ENCODE results near the gene FRS3.

DNA sequence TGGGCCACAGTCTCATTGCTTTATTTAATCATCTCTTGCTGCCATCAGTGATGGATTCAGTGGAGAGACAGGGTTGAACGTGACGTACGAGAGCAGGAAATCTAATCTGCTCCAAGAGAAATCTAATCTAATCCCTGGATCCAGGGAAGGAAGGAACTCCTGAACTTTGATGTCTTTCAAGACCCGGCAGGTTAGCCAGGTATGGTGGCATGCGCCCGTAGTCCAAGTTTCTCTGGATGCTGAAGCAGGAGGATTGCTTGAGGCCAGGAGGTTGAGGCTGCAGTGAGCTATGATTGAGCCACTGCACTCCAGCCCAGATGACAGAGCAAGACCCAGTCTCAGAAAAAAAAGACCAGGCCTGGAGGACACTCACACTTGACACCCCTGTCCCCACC, 21.1 kb downstream of the FRS3 start:
- TF ChIP-seq POLR2A (IDR thresholded peaks at IDR 0.05), result no peak
- TF ChIP-seq, protein P1, sequence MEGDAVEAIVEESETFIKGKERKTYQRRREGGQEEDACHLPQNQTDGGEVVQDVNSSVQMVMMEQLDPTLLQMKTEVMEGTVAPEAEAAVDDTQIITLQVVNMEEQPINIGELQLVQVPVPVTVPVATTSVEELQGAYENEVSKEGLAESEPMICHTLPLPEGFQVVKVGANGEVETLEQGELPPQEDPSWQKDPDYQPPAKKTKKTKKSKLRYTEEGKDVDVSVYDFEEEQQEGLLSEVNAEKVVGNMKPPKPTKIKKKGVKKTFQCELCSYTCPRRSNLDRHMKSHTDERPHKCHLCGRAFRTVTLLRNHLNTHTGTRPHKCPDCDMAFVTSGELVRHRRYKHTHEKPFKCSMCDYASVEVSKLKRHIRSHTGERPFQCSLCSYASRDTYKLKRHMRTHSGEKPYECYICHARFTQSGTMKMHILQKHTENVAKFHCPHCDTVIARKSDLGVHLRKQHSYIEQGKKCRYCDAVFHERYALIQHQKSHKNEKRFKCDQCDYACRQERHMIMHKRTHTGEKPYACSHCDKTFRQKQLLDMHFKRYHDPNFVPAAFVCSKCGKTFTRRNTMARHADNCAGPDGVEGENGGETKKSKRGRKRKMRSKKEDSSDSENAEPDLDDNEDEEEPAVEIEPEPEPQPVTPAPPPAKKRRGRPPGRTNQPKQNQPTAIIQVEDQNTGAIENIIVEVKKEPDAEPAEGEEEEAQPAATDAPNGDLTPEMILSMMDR (IDR thresholded peaks at IDR 0.05), result no peak
- no peak for TF ChIP-seq POLR2AphosphoS5 (IDR thresholded peaks at IDR 0.05)
- no peak for TF ChIP-seq EP300 (IDR thresholded peaks at IDR 0.05)
